Putamen (tissue), 1 donor: ENCODE measurements around the gene XYLT1.

Experiments
- DNase-seq: peaks from one replicate; pipeline ENCODE4 v3.0.0-alpha.2; 2016; ENCODE audit warnings: low spot score

XYLT1 gene

DNA sequence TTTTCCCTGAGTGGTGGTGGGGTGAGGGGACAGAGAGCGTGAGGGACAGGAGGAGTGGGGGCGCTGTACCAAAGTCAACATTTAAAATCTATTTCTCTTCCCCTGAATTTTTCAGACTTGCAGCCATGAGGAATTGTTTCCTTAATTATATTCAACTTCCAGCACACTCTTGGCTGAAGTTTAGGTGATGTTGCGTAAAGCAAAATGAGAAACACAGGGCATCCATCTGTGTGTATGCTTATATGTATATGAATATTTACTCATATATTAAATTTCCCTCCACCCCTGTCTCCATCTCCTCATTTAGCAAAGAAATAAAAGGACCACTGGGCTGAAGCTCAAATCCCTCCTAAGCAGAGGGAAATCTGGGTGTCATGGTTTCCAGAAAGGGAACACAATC is 218.1 kb downstream of the XYLT1 start:
- DNase-seq = no peak

DNA sequence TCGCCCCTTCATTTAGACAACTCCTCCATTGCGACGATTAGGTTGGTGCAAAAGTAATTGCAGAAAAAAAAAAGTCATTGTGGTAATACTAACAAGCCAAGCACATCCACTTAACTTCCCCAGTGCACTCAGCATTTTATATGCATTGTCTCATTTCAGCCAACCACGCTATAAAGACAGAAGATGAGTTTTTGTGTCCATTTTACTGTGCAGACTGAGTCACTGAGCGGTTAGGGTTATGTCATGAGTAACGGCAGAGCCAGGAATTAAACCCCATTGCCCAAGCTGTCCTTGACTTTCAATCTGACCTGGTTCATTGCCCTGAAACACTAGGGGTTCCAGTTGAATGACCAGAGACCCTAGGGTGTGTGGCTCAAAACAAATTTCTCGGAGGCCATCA is 218.7 kb downstream of the XYLT1 start:
- DNase-seq = no peak

DNA sequence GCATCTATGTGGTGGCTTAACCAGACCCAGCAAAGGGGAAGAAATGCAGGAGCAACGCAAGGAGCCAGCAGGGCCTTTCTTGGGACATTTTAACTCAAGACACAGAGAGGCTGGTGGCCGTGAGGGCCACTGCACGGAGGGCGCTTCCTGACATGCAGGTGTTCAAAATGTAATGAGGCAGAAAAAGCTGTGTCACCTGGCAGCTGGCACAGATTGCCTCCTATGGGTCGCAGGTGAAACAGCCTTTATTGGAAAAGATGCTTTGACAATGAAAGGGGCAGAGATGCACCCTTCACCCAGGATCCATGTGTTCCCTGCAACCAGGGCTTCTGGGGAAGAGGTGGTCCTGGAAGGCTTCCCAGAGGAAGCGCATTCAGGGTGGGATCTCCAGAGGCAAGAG is 219.3 kb downstream of the XYLT1 start:
- DNase-seq = no peak

DNA sequence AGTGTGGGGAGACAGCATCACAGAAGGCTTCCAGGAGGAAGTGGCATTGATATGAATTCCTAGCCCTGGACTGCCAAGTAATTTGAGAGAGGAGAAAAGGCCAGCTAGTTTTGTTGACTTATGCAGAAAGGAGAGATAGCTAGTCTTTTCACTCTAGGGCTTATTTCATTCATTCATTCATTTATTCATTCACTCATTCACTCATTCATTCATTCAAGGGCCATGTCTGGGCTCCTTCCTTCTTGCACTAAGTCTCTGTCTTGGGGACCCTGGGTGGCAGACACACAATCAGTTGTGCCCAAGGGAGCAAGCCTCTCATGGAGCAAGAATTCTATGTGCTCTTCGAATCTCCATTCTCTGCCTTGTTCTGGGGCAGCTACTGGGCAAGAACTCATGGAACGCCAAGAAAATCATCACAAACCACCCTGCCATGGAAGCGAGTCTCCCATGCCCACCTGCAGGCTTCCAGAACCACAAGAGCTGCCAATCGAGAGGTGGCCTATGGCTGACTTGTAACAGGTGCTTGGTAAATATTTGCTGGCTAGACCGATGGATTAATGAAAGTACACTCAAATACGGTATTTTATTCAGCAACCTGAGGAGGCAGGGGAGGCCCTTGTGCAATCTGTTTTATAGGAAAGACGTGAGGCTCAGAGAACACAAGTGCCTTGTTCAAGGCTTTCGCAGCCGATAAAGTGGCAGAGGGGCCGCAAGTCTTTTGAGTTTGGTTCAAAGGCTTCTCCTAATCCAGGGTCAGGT is 223.6 kb downstream of the XYLT1 start:
- no peak for DNase-seq

DNA sequence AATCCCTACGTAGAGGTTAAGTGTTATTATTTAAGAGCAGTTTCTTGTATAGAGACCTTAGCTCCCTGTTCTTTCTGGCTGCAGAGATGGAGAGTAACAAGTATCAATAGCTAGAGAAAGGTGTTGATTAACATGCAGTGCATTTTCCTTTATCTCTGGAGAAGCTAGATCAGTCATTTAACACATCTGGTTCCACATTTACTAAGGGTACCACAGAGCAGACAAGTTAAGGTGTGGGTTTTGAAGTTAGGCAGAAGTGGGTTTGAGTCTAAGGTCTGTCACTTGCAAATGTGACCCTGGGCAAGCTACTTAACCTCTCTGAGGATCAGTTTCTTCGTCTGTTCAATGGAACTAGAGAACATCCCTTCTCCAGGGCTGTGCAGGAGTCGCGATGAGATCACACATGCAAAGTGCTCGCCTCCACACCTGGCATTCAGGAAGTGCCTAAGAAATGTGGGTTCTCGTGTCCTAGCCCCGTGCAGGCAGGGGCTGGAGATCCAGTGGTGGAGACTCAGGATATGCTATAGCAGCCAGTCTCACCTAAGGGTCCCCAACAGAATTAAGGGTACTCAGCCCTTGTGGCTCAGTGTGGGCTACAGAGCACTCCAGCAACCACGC is 224.4 kb downstream of the XYLT1 start:
- DNase-seq = no peak

DNA sequence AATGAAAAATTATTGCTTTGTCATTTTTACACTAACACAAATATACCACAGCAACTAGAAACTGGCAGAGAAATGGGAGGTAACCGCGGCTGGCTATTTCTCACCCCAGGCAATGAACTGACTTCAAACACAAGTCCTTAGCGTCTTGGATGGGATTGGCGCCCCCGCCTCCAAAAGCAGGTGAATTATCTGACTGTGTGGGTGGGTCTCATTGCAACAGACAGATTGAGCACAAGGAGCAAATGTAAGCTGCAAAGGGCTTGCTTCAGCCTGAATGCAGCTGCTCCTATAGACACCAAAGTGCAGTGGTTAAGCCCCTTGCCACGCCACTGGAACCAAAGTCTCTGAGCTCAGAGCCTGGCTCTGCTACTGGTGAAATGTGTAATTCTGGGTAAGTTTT is 225.0 kb downstream of the XYLT1 start:
- peak; percentile 65 for DNase-seq

DNA sequence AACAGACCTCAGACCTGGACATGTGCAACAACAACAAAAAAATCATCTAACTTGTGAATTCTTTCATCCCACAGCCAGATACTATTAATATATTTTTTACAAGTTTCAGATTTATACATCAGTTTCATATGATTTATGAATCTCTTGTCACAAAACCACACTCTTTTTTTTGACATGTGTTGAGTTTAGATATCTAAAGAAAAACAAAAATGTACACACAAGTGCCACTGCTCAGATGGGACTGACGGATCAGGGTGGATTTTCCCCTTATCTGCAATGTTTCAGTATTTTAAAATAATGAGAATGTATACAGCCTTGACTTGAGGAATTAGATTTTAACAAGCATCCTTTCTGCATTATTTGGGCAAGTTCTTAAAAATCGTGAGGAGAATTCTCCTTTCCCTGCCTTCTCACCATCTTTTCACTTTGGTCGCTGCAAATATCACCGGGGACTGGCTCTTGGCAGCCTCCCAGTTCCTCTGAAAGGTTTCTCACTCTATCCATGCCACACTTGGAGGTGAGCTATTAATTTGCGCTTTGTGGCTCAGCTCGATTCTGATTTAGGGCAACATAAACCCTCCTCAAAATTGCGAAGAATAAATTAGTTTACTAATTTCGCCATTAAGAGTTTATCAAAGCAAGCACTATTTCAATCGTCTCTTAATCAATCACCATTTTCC is 225.7 kb downstream of the XYLT1 start:
- DNase-seq = no peak

DNA sequence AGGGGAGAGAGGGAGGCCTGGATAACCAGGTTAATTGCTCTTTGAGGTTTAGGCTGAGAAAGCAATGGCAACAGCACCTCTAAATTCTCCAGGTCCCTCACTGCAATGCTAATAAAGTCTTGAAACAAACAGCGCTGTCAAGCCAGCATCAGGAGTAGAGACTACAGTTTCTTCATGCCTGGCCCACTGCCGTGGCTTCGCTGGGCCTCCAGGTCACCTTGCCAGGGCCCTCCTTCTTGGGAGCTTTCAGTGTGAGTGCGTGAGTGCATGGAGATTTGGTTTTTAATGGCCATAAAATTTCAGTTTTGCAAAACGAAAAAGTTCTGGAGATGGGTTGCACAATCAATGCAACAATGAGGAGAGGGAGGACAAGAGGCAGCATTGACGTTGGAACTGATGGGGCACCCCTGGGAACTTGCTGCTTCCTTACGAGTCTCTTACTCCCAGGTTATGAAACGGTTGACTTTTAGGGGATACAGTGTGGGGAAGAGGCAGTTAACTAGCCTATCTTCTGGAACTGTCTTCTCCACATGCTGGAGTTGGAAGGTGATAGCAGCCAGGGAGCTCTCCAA is 229.4 kb downstream of the XYLT1 start:
- no peak for DNase-seq

DNA sequence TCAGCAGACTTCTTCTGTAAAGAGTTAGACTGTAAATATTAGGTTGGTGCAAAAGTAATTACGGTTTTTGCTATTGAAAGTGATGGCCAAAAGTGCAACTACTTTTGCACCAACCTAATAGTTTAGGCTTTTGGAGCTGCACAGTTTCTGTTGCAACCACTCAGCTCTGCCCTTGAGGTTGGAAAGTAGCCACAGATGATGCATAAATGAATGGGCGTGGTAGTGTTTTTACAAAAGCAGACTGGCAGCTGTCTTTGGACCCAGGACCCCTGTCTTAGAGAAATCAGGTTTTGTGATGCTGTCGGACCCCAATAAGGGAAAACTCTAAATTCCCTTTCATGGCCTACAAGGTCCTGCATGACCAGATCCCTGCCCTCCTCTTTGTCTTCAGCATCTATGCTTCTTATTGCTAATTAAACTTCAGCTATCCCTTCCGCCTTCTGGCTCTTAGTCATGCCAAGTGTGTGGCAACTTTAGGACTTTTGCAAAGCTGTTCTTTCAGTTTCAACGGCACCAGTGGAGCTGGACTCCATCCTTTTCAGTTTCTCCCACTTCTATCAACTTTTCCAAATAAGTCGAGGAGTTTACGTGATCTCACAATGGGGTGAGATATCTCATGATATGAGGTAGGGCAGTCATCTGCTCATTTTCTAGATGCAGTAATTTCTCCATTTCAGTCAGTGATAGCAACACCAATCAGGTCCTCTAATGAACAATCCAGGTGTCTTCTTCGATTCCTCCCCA is 232.3 kb downstream of the XYLT1 start:
- no peak for DNase-seq

DNA sequence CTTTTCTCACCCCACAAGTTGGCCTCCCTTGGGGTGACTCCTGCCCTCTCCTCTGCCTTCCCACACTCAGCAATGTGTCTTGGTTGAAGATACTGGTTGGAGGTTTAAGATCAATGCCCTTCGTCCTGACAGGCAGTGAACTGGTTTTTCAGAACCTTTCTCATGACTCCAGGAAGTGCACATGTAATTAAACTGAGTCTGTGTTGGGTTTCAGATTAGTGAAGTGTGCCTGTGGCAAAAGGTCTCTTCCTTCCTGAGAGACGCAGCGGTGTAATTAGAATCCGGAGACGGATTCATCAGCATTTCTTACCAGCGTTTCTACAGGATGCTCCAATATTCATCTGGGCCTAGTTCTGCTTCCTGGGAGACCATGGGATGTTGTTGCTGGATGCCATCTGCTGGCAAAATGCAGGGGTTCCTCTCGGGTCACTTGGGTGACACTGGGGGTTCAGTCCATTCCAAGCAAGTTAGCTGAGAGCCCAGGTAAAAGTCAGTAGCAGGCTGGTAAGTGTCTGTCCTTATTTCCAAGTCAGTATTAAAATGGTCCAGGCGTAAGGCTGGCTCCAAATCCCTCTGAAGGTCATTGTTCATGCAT is 233.3 kb downstream of the XYLT1 start:
- no peak for DNase-seq

DNA sequence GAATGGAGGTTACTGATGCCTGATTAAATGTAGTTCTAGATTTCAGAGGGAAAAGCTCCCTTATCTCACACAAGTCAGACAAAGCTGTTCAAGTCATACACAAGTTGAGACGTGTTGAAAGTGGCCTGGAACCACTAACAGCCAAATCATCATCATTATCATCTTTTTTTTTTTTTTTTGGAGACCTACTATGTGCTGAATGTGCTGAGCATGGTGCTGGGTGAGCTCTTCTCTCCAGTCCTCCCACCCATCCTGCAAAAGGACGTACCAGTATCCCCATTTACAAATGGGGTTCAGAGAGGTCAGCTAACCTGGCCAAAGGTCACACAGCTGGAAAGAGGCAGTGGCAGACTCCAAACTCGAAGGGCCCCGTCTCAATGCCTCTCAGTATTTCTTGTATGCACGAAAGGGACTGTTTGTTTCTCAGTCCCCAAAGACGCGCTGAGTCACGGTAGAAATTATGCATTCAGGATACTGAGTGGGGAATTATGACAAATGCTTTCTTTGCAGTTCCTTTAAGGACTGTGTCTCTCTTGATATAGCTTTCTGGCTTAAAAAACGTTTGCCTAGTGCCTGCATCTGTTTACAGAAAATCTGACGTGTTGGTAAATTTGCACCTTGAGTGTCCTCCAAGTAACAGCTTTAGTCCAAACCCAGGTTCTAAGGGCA is 235.5 kb downstream of the XYLT1 start:
- DNase-seq = no peak

DNA sequence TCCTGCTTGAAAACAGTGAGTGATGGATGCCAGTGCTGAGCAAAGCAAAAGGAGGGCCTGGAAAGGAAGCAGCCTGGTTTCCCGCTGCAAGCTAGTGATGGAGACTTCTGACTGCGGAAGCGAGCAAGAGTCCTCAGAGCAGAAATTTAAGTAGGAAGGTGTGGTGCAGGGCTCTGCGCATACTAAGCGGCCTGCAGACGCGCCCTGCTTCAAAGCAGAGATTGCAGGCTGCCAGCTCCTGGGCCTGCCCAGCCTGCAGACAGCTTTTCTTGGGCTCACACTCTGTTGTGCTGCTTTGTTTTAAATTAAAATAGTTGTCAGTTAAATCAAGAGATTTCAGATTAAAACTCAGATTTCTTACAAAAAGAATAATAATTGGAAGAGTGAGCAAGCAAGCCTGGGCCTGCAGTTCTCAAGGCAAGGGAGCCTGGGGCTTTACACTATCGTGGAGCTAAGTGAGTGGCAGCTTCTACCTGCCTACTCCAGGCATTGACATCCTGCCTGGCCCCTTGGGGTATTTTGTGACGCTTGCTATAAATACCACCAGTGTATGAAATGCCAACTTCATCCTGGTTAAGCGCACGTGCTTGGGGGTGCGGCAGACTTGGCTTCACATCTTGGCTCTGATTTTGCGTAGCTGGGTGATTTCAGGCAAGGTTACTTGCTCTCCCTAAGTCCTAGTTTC is 237.3 kb downstream of the XYLT1 start:
- no peak for DNase-seq

DNA sequence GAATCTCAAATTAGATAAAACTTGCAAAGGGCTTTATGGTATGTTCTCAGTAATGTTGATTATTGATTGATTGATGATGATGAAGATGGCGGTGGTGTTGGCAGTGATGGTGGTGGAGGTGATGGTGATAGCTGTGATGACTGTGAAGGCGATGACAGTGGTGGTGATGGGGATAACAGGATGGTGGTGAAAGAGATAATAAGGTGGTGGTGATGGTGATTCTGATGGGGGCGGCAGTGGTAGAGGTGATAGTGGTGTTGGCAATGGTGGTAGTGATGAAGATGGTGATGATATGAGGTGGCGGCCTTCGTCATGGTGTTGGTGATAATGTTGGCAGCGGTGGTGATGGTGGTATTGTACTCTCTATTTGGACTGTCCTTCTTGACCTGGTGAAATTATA is 238.3 kb downstream of the XYLT1 start:
- DNase-seq = no peak

DNA sequence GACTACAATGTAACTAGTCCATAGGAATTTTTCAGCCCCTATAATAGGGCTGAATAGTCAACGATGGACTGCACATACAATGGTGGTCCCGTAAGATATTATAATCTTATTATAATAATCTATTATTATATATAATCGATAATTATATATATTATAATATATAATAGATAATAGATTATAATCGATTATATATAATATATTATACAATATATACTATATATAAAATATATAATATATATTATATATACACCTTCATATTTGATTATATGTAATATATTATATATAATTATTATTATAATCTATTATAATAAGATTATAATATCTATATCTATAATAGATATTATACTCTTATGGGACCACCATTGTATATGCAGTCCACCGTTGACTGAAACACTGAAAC is 238.8 kb downstream of the XYLT1 start:
- no peak for DNase-seq

DNA sequence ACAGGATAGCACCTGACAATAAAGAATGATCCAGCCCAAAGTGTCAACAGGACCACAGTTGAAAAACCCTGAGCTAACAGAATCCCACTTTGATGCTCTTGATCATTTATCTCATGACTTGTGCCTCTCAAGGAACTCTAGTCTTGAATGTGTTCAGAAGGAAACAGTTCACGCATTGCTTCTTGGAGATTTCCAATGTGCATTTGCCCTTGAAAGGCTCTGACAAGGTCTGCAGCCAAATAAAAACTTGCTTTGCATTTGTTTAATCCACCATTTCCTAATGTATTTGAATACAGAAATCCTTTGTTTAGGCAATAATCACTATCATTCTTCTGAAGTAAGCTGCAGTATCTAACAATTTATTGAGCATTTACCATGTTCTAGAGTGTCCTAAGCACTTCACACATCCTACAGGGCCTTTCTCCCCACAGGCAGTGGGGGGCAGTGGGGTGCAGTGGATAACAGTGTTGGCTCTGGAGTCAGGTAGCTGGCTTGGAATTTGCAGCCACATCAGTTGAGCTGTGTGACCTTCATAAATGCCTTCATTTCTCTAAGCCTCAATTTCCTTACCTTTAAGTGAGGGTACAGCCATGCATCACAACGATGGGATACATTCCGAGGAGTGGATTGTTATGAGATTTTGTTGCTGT is 239.7 kb downstream of the XYLT1 start:
- no peak for DNase-seq

DNA sequence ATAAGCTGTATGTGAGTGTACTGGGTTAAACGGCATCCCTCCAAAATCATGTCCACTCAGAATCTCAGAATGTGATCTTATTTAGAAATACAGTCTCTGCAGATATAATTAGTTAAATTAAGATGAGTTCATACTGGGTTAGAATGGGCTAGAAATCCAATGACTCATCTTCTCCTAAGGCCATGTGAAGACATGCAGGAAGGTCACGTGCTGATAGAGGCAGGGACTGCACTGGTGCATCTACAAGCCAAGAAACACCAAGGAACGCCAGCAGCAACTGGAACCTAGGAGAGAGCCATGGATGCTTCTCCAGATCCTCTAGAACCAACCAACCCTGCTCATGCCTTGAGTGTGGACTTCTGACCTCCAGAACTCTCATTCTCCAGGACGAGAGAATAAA is 241.0 kb downstream of the XYLT1 start:
- no peak for DNase-seq

DNA sequence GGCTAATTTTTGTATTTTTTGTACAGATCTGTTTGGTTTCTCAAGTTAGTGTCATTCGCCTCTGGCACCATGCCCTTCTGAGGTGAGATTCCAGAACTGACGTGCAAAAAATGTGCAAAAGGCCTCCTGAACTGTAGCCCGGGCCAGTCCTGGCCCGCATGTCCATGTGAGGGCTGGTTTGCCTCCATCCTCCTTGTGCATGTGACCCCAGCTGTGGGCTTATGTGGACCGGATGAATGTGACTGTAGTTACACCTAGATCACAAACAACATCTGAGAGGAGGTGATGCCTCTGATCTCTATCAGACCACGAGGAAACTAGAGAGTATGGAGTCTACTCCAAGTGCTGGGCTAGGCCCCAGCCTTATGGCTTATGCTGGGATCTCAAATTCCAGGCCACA is 241.6 kb downstream of the XYLT1 start:
- no peak for DNase-seq

DNA sequence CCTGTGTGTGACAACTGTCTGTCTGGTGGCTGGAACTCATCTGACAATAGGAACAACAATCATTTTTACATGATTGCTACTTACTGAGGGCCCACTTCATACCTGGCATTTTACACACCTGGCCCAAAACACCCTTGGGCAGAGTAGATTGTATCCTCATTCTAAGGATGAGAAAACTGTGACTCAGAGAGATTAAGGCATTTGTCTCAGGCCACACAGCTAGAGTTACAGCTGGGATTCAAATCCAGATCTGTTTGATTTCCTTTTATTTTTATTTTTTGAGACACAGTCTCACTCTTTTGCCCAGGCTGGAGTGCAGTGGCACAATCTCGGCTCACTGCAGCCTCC is 242.1 kb downstream of the XYLT1 start:
- no peak for DNase-seq

DNA sequence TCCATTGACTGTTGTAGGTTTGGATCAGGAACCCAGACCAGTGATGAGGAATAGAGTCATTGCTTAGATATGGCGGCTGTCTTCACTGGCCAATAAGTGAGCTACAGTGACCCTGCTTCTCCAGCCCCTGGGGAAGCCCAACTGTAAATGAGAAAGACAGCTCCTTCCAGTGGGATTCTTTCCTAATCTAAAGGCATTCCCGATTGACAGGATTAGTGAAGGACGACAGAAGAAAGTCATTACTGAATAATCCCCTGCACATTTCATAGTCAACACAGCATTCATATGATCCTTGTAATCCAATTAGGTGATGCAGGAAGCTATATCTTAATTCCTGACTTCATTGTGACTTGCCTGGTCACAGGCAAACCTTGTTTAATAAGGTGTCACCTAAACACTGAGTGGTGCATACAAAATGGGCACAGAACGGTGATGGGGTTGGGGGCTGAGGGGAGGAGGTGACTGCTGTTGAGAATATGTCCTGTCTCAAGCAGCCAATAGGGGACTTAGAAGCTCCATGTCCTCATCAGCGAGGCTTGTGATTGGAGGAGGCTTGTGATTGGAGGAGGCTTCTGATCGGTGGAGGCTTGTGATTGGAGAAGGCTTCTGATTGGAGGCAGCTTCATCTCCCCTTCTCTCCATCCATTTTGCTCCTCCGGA is 242.6 kb downstream of the XYLT1 start:
- DNase-seq = no peak

DNA sequence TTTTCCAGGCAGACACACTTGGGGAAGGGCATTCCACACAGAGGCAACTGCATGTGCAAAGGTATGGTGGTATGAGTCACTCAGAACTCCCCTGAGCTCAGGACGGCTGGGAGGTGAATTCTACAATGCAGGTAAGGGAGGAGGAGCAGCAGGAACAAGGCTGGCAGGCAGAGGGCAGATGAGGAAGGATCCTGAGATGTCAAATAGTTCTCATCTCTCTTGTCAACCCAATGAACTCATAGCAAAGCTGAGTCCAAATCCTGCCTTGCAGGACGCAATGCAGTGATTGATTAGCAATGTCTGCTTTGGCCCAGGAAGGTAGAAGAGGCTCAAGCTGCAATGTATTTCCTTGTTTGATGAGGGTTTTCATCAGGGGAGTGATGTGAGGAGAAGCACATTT is 243.5 kb downstream of the XYLT1 start:
- DNase-seq = no peak
